Prostate gland (tissue), 2 donors: ENCODE results near the gene SNX9. TPM values are rescaled to one million over a fixed set of nuclear protein-coding genes. Genes with fewer than 3 reads are reported as not detected.
"Not testable (repeated sequence)": the region's sequence is repeated elsewhere in the genome, so short reads cannot be mapped to it uniquely, and the experiment has no call there.

Source experiments
- DNase-seq: peaks from one replicate; pipeline ENCODE4 v3.0.0-alpha.2; 2019; ENCODE audit warnings: low spot score
- H3K27ac ChIP-seq, 2 donors: fragments of 200-600 bp; sonication (generic); 2 replicates each; pipeline ENCODE4 v1.5.1; 2017 to 2019
- H3K27me3 ChIP-seq: fragments of 200-600 bp; sonication (generic); replicated peaks from 2 replicates; pipeline ENCODE4 v1.5.1; 2019; ENCODE audit not compliant: insufficient read depth
- H3K36me3 ChIP-seq, 2 donors: fragments of 200-600 bp; sonication (generic); 1 replicate in 1 of 2; 2 replicates in 1 of 2; pipeline versions ENCODE4 v1.5.1 to v1.8.1; 2017 to 2019
- H3K4me1 ChIP-seq: fragments of 200-600 bp; sonication (generic); replicated peaks from 2 replicates; pipeline ENCODE4 v1.5.1; 2019
- H3K4me3 ChIP-seq, 2 donors: fragments of 200-600 bp; sonication (generic); 2 replicates each; pipeline ENCODE4 v1.5.1; 2017 to 2019
- H3K9me3 ChIP-seq: fragments of 200-600 bp; sonication (generic); 2 replicates; pipeline ENCODE4 v1.5.1; 2017
- POLR2A ChIP-seq: fragments of 450-650 bp; IDR thresholded peaks from one replicate; pipeline ENCODE4 v1.6.1; 2016; ENCODE audit warnings: antibody characterized with exemption, mild to moderate bottlenecking
- POLR2AphosphoS5 ChIP-seq: sonication (generic); formaldehyde crosslinking; IDR thresholded peaks from one replicate; pipeline ENCODE4 v1.6.1; 2017; ENCODE audit warnings: antibody characterized with exemption
- WGBS: methylation state at CpG from one replicate; pipeline ENCODE4 v1.1.5; 2018; 5-methylcytosine and 5-hydroxymethylcytosine counted together
- intact Hi-C: fragments of 100-400 bp; cut with DNase I; formaldehyde crosslinking; loops from one replicate; pipeline ENCODE4 v1.14.2; 2022
- total RNA-seq, 2 donors: library from RNA; depleted of rRNA; stranded (reverse); fragments of >200 nt; gene quantifications; one replicate each; pipeline ENCODE4 v1.1.0, GENCODE V29; 2016
- TF ChIP-seq, protein P1 (sequence below), 4 experiments: fragments of 200-600 bp in 2 of 4; fragments of 450-650 bp in 2 of 4; sonication (generic) in 2 of 4; IDR thresholded peaks; 1 replicate in 3 of 4; 2 replicates in 1 of 4; pipeline ENCODE4 v1.5.1; 2016 to 2019; ENCODE audit warnings: antibody characterized with exemption in 4 of 4, mild to moderate bottlenecking in 2 of 4, moderate library complexity in 2 of 4

The SNX9 gene
- total RNA-seq, 2 donors from 2014 or later = 39.2 to 40.6 TPM

DNA sequence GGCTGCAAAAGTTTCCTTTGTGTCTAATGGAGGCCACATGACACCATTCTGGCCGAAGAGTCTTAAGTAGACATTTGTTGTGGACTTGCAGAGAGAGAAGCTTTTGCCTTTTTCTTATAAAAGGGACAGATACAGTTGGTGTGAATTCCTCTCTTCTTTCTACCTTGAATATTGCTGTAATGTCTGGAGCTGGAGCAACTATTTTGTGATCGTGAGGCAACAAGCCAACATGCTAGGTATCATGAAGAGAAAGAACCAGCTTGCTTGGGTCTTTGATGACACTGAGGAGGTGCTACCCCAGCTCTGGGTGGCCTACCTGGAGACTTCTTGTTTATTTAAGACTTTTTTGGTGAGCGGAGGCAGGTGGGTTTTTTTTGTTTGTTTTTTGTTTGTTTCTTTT, 142.3 kb downstream of the SNX9 start:
- WGBS = 97% methylated on average over 3 of the region's 3 CpGs
- intact Hi-C loops = no loop called here
- no peaks in the 10 kb centered on the region for H3K27me3 ChIP-seq
- no peak for DNase-seq
- H3K4me3 ChIP-seq = no peak overlapping the region
- H3K4me1 ChIP-seq = no peaks in the 10 kb centered on the region
- TF ChIP-seq POLR2AphosphoS5 (no peak), POLR2A (no peak)
- TF ChIP-seq, protein P1, sequence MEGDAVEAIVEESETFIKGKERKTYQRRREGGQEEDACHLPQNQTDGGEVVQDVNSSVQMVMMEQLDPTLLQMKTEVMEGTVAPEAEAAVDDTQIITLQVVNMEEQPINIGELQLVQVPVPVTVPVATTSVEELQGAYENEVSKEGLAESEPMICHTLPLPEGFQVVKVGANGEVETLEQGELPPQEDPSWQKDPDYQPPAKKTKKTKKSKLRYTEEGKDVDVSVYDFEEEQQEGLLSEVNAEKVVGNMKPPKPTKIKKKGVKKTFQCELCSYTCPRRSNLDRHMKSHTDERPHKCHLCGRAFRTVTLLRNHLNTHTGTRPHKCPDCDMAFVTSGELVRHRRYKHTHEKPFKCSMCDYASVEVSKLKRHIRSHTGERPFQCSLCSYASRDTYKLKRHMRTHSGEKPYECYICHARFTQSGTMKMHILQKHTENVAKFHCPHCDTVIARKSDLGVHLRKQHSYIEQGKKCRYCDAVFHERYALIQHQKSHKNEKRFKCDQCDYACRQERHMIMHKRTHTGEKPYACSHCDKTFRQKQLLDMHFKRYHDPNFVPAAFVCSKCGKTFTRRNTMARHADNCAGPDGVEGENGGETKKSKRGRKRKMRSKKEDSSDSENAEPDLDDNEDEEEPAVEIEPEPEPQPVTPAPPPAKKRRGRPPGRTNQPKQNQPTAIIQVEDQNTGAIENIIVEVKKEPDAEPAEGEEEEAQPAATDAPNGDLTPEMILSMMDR (IDR thresholded peaks at IDR 0.05) = no peak
- H3K36me3 ChIP-seq = no peaks in the 10 kb centered on the region
- H3K27ac ChIP-seq = no peak overlapping the region
- no peaks in the 10 kb centered on the region for H3K9me3 ChIP-seq

DNA sequence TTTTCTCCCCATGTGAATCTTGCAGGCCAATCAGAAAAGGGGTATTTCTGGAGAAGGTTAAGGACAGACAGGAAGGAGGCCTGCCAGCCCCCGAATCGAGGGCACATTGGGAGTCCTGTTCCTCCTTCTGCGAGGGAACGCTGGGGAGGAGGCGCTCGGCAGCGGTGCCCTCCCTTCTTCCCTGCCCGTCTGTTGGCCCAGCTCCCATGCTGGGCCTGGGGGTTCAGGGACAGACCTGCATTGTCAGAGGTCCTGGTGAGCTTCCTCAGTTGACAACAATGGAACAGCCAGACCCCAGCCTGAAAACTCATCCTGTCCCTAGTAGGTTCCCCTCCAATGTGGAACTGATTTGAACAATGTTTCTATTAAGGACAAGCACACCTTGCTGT, 143.5 kb downstream of the SNX9 start:
- Histone ChIP-seq H3K27me3 (no peaks in the 10 kb centered on the region), H3K4me3 (no peak overlapping the region), H3K4me1 (no peaks in the 10 kb centered on the region), H3K36me3 (no peaks in the 10 kb centered on the region), H3K9me3 (no peaks in the 10 kb centered on the region), H3K27ac (no peak overlapping the region)
- TF ChIP-seq, protein P1 (IDR thresholded peaks at IDR 0.05) = no peak
- TF ChIP-seq POLR2AphosphoS5 (no peak), POLR2A (no peak)
- WGBS = 75% methylated on average over 8 of the region's 8 CpGs
- no peak for DNase-seq
- intact Hi-C loops = no loop called here

DNA sequence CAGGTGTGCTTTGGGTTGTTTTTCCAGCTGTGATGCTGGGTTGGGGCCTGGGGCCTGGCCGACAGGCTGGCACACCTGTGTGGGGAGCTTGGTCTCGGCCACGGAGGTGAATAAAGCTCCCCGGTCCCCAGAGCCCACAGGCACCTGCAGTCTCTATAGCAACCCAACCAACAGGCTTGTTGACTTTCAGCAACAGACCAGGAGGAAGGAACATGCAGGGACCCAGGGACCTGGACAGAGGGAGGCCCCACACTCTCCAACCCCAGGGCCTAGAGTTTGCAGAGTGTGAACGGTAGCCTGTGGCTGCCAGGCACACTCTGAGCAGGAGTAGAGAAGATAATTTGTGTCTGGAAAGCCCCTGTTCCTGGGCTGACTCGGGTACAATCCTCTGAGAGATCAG, 144.0 kb downstream of the SNX9 start:
- intact Hi-C loops = no loop called here
- 61% methylated on average over 6 of the region's 6 CpGs for WGBS

DNA sequence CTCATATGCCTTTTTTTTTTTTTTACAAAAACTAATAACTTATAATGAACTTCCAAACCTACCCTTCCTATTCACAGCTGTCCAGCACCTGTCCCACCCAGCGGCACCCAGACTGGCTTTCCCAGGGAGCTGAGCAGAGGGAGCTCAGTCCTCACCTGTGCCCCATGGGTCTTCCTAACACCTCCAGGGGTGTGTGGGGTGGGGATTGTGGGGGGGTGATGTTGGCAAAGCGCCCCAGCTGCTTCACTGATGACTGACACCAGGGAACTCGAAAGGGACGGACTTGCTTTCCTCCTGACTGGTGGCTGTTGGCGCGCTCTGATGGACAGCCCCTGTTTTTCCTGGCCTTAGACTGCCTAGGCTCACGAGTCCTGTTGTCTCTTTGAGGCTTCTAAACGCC, 144.4 kb downstream of the SNX9 start:
- DNase-seq = no peak
- TF ChIP-seq, protein P1 (IDR thresholded peaks at IDR 0.05) = no peak
- TF ChIP-seq POLR2A (no peak), POLR2AphosphoS5 (no peak)
- intact Hi-C loops = no loop called here

More for the DNA sequence above, 144.0 kb downstream of the SNX9 start:
- H3K27me3 ChIP-seq = no peaks in the 10 kb centered on the region
- DNase-seq = no peak
- TF ChIP-seq, protein P1 (IDR thresholded peaks at IDR 0.05) = no peak
- no peak for TF ChIP-seq POLR2AphosphoS5
- TF ChIP-seq POLR2A = no peak
- H3K27ac ChIP-seq = no peak overlapping the region
- no peaks in the 10 kb centered on the region for H3K36me3 ChIP-seq
- H3K4me1 ChIP-seq = no peaks in the 10 kb centered on the region
- H3K4me3 ChIP-seq = no peak overlapping the region
- H3K9me3 ChIP-seq = no peaks in the 10 kb centered on the region

DNA sequence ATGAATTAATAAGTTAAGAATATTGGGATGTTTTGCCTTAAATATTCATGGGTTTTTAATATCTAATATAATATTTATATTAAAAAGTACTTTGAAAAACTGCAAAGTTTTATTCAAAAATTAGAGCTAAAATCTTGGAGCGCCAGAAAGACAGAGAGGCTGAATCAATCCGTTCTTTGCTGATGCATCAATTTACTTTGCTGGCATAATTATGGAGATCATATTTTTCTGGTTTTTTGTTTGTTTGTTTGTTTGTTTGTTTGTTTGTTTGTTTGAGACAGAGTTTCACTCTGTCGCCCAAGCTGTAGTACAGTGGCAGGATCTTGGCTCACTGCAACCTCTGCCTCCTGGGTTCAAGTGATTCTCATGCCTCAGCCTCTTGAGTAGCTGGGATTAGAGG, 149.1 kb downstream of the SNX9 start:
- H3K27me3 ChIP-seq, intact Hi-C loops, H3K4me1 ChIP-seq, H3K27ac ChIP-seq, H3K36me3 ChIP-seq, DNase-seq, H3K4me3 ChIP-seq, H3K9me3 ChIP-seq: not testable (repeated sequence)
- WGBS = 88% methylated on average over 3 of the region's 3 CpGs

More for the DNA sequence above, 144.4 kb downstream of the SNX9 start:
- no peak overlapping the region for H3K4me3 ChIP-seq
- no peaks in the 10 kb centered on the region for H3K27me3 ChIP-seq
- 90% methylated on average over 8 of the region's 8 CpGs for WGBS
- H3K36me3 ChIP-seq = no peaks in the 10 kb centered on the region
- no peaks in the 10 kb centered on the region for H3K9me3 ChIP-seq
- H3K27ac ChIP-seq = no peak overlapping the region
- H3K4me1 ChIP-seq = no peaks in the 10 kb centered on the region
